H1 (cell line): ENCODE results near the gene TMEM255A. TPM values are rescaled to one million over a fixed set of nuclear protein-coding genes. Genes with fewer than 3 reads are reported as not detected.

Source experiments
- CHD2 ChIP-seq: IDR thresholded peaks from 2 replicates; pipeline ENCODE4 v1.6.1; 2012; ENCODE audit warnings: low read length, improper control_type of control experiment
- HDAC6 ChIP-seq: IDR thresholded peaks from one replicate; pipeline ENCODE4 v1.7.1; 2012; ENCODE audit warnings: low read depth, mild to moderate bottlenecking, inconsistent platforms, low read length, moderate library complexity
- KDM5A ChIP-seq: fragments of 200-600 bp; IDR thresholded peaks from 2 replicates; pipeline ENCODE4 v1.7.1; 2012; ENCODE audit warnings: mild to moderate bottlenecking, low read length, inconsistent platforms, mixed read lengths
- MAFK ChIP-seq: IDR thresholded peaks from 2 replicates; pipeline ENCODE4 v1.6.1; 2012; ENCODE audit warnings: low read depth, mild to moderate bottlenecking, improper control_type of control experiment, low read length
- POLR2AphosphoS5 ChIP-seq: IDR thresholded peaks from 2 replicates; pipeline ENCODE4 v1.6.1; 2011; ENCODE audit warnings: low read depth, low read length
- TAF7 ChIP-seq: optimal IDR thresholded peaks from 2 replicates; pipeline ENCODE3; 2011; ENCODE audit warnings: low read depth, mild to moderate bottlenecking, inconsistent platforms, low read length, moderate library complexity, borderline replicate concordance
- polyA plus RNA-seq, 7 experiments: library from polyadenylated mRNA; depleted of rRNA in 3 of 7; stranded (reverse) in 5 of 7; unstranded in 2 of 7; fragments of >200 nt in 5 of 7; fragments of 200-250 nt in 2 of 7; gene quantifications; 1 replicate in 5 of 7; 2 replicates in 1 of 7; 4 replicates in 1 of 7; pipeline versions ENCODE4 v1.2.1 to v1.2.3, GENCODE V29; 2011 to 2013; ENCODE audit warnings: missing spikeins in 2 of 7, mixed read lengths in 2 of 7
- total RNA-seq: library from RNA; stranded (reverse); fragmentation: NEBNext Ultra II Directional; extraction: Animal tissue kit (Norgen Biotek cat#: 25700); gene quantifications from 2 replicates; pipeline ENCODE4 v1.2.1, GENCODE V29; 2021
- TF ChIP-seq, protein P1 (sequence below): fragments of 300-600 bp; sonication (generic); IDR thresholded peaks from 2 replicates; pipeline ENCODE4 v1.7.1; 2012; ENCODE audit warnings: low read length, moderate library complexity, mild to moderate bottlenecking, inconsistent platforms; ENCODE audit not compliant: insufficient replicate concordance

TMEM255A gene
- total and polyA plus RNA-seq, 2 of the 8 experiments (the other 6 are each of a cell fraction or from before 2014, with no cell fraction given), result 0.73 to 2.3 TPM

- TF ChIP-seq, protein P1, sequence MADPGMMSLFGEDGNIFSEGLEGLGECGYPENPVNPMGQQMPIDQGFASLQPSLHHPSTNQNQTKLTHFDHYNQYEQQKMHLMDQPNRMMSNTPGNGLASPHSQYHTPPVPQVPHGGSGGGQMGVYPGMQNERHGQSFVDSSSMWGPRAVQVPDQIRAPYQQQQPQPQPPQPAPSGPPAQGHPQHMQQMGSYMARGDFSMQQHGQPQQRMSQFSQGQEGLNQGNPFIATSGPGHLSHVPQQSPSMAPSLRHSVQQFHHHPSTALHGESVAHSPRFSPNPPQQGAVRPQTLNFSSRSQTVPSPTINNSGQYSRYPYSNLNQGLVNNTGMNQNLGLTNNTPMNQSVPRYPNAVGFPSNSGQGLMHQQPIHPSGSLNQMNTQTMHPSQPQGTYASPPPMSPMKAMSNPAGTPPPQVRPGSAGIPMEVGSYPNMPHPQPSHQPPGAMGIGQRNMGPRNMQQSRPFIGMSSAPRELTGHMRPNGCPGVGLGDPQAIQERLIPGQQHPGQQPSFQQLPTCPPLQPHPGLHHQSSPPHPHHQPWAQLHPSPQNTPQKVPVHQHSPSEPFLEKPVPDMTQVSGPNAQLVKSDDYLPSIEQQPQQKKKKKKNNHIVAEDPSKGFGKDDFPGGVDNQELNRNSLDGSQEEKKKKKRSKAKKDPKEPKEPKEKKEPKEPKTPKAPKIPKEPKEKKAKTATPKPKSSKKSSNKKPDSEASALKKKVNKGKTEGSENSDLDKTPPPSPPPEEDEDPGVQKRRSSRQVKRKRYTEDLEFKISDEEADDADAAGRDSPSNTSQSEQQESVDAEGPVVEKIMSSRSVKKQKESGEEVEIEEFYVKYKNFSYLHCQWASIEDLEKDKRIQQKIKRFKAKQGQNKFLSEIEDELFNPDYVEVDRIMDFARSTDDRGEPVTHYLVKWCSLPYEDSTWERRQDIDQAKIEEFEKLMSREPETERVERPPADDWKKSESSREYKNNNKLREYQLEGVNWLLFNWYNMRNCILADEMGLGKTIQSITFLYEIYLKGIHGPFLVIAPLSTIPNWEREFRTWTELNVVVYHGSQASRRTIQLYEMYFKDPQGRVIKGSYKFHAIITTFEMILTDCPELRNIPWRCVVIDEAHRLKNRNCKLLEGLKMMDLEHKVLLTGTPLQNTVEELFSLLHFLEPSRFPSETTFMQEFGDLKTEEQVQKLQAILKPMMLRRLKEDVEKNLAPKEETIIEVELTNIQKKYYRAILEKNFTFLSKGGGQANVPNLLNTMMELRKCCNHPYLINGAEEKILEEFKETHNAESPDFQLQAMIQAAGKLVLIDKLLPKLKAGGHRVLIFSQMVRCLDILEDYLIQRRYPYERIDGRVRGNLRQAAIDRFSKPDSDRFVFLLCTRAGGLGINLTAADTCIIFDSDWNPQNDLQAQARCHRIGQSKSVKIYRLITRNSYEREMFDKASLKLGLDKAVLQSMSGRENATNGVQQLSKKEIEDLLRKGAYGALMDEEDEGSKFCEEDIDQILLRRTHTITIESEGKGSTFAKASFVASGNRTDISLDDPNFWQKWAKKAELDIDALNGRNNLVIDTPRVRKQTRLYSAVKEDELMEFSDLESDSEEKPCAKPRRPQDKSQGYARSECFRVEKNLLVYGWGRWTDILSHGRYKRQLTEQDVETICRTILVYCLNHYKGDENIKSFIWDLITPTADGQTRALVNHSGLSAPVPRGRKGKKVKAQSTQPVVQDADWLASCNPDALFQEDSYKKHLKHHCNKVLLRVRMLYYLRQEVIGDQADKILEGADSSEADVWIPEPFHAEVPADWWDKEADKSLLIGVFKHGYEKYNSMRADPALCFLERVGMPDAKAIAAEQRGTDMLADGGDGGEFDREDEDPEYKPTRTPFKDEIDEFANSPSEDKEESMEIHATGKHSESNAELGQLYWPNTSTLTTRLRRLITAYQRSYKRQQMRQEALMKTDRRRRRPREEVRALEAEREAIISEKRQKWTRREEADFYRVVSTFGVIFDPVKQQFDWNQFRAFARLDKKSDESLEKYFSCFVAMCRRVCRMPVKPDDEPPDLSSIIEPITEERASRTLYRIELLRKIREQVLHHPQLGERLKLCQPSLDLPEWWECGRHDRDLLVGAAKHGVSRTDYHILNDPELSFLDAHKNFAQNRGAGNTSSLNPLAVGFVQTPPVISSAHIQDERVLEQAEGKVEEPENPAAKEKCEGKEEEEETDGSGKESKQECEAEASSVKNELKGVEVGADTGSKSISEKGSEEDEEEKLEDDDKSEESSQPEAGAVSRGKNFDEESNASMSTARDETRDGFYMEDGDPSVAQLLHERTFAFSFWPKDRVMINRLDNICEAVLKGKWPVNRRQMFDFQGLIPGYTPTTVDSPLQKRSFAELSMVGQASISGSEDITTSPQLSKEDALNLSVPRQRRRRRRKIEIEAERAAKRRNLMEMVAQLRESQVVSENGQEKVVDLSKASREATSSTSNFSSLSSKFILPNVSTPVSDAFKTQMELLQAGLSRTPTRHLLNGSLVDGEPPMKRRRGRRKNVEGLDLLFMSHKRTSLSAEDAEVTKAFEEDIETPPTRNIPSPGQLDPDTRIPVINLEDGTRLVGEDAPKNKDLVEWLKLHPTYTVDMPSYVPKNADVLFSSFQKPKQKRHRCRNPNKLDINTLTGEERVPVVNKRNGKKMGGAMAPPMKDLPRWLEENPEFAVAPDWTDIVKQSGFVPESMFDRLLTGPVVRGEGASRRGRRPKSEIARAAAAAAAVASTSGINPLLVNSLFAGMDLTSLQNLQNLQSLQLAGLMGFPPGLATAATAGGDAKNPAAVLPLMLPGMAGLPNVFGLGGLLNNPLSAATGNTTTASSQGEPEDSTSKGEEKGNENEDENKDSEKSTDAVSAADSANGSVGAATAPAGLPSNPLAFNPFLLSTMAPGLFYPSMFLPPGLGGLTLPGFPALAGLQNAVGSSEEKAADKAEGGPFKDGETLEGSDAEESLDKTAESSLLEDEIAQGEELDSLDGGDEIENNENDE, result no peak
- no peak for TF ChIP-seq HDAC6
- TF ChIP-seq CHD2, result no peak
- no peak for TF ChIP-seq POLR2AphosphoS5
- no peak for TF ChIP-seq MAFK
- no peak for TF ChIP-seq KDM5A
- no peak for TF ChIP-seq TAF7
Measured at GRCh38 chrX:120311727-120312063, 434 bp upstream of the TMEM255A start (continued).
